ENCODE measurements around the gene MVD. TPM values are rescaled to one million over a fixed set of nuclear protein-coding genes. Genes with fewer than 3 reads are reported as not detected.

MVD gene
- total and polyA plus RNA-seq, 4 donors, result 39.1 to 135 (median 119) TPM

- H3K27me3 ChIP-seq (ENCODE audit: control insufficient read depth in 3 of 3, insufficient read depth in 3 of 3, low read length in 2 of 3), result peaks cover 0 to 46% (median 37%) of the 10 kb centered on the region in 3 donors
- H3K4me3 ChIP-seq, result no peak overlapping the region
- 65 to 78% methylated on average over 3 of the region's 3 CpGs for WGBS, 2 donors
- no peaks in the 10 kb centered on the region for H3K36me3 ChIP-seq (ENCODE audit: control insufficient read depth in 4 of 4, insufficient read depth in 4 of 4, low read length in 4 of 4)
- no peak overlapping the region for H3K9ac ChIP-seq (ENCODE audit: insufficient read depth in 1 of 2, low read length in 2 of 2)
- H3K9me3 ChIP-seq (ENCODE audit: control insufficient read depth in 4 of 4, insufficient read depth in 3 of 4, low read length in 3 of 4), result no peaks in the 10 kb centered on the region
- ATAC-seq (ENCODE audit: insufficient read depth, low FRiP score), result no peak
- no peak for TF ChIP-seq CTCF (IDR thresholded peaks at IDR 0.05; ENCODE audit: control extremely low read depth, extremely low read depth)
- H3K27ac ChIP-seq (ENCODE audit: low read depth in 1 of 2, low read length in 1 of 2), result no peak overlapping the region
- no peak for DNase-seq
- peaks cover 0 to 10% (median 0%) of the 10 kb centered on the region in 5 donors for H3K4me1 ChIP-seq (ENCODE audit: control insufficient read depth in 5 of 5, insufficient read depth in 5 of 5, low read length in 5 of 5)
Observed at GRCh38 chr16:88687676-88688012, 24.8 kb upstream of the MVD start.

GRCh38 chr16:88687254-88687576 is 24.3 kb upstream of the MVD start:
- no peaks in the 10 kb centered on the region for H3K36me3 ChIP-seq (ENCODE audit: control insufficient read depth in 4 of 4, insufficient read depth in 4 of 4, low read length in 4 of 4)
- H3K4me3 ChIP-seq, result no peak overlapping the region
- H3K27ac ChIP-seq (ENCODE audit: low read depth in 1 of 2, low read length in 1 of 2), result no peak overlapping the region
- no peak for TF ChIP-seq CTCF (IDR thresholded peaks at IDR 0.05; ENCODE audit: control extremely low read depth, extremely low read depth)
- WGBS, 2 donors, result 70 to 84% methylated on average over 10 of the region's 10 CpGs
- no peak overlapping the region for H3K9ac ChIP-seq (ENCODE audit: insufficient read depth in 1 of 2, low read length in 2 of 2)
- no peak for ATAC-seq (ENCODE audit: insufficient read depth, low FRiP score)
- H3K9me3 ChIP-seq (ENCODE audit: control insufficient read depth in 4 of 4, insufficient read depth in 3 of 4, low read length in 3 of 4), result no peaks in the 10 kb centered on the region
- peaks cover 0 to 10% (median 0%) of the 10 kb centered on the region in 5 donors for H3K4me1 ChIP-seq (ENCODE audit: control insufficient read depth in 5 of 5, insufficient read depth in 5 of 5, low read length in 5 of 5)
- no peak for DNase-seq
- H3K27me3 ChIP-seq (ENCODE audit: control insufficient read depth in 3 of 3, insufficient read depth in 3 of 3, low read length in 2 of 3), result peaks cover 0 to 46% (median 37%) of the 10 kb centered on the region in 3 donors

GRCh38 chr16:88686439-88687253 is 23.8 kb upstream of the MVD start, which contains the start of gene SNAI3:
SNAI3 (minus strand) TSS chr16:88686507; CDS start chr16:88686406, 101 bp downstream.
- Histone ChIP-seq H3K4me3 (peak within 1 kb of the TSS; percentile 6), H3K9ac (ENCODE audit: insufficient read depth in 1 of 2, low read length in 2 of 2) (no peak within 1 kb of the TSS), H3K27ac (ENCODE audit: low read depth in 1 of 2, low read length in 1 of 2) (peak within 1 kb of the TSS; percentile 22 to 43), H3K9me3 (ENCODE audit: control insufficient read depth in 4 of 4, insufficient read depth in 3 of 4, low read length in 3 of 4) (no peaks in the 10 kb centered on the region), H3K4me1 (ENCODE audit: control insufficient read depth in 5 of 5, insufficient read depth in 5 of 5, low read length in 5 of 5) (peaks cover 0 to 10% (median 0%) of the 10 kb centered on the region in 5 donors), H3K27me3 (ENCODE audit: control insufficient read depth in 3 of 3, insufficient read depth in 3 of 3, low read length in 2 of 3) (peaks cover 0 to 46% (median 37%) of the 10 kb centered on the region in 3 donors), H3K36me3 (ENCODE audit: control insufficient read depth in 4 of 4, insufficient read depth in 4 of 4, low read length in 4 of 4) (no peaks in the 10 kb centered on the region)
- ATAC-seq (ENCODE audit: insufficient read depth, low FRiP score) (peak; percentile 89), DNase-seq (peak; percentile 52 to 71 (median 68))
- no peak for TF ChIP-seq CTCF (IDR thresholded peaks at IDR 0.05; ENCODE audit: control extremely low read depth, extremely low read depth)
- 7 to 10% methylated on average over 57 to 65 of the region's 65 CpGs for WGBS, 2 donors
